OCI-LY1 (cell line): ENCODE data around the gene ST3GAL3.
A peak's percentile ranks its signal among the peaks of the same experiment; 100 is the strongest.

ENCODE experiments used
- H2AFZ ChIP-seq: fragments of 200-600 bp; sonication (generic), shearing (Covaris generic); 2 replicates; pipeline ENCODE4 v1.6.0; 2014; ENCODE audit warnings: antibody characterized with exemption, mild to moderate bottlenecking, low read length
- H3F3A ChIP-seq: fragments of 200-600 bp; sonication (generic), shearing (Covaris generic); 2 replicates; pipeline ENCODE4 v1.6.0; 2014; ENCODE audit warnings: mild to moderate bottlenecking, antibody characterized with exemption, low read length, moderate library complexity; ENCODE audit not compliant: insufficient read depth
- H3K27ac ChIP-seq: fragments of 200-600 bp; sonication (generic); 2 replicates; pipeline ENCODE4 v1.5.1; 2014; ENCODE audit warnings: low read length, mixed run types, mild to moderate bottlenecking, low read depth; ENCODE audit not compliant: poor library complexity, severe bottlenecking
- H3K27me3 ChIP-seq: fragments of 200-600 bp; sonication (generic); 2 replicates; pipeline ENCODE4 v1.6.0; 2014; ENCODE audit warnings: antibody characterized with exemption, mild to moderate bottlenecking, low read length, moderate library complexity; ENCODE audit not compliant: insufficient read depth
- H3K36me3 ChIP-seq: fragments of 200-600 bp; sonication (generic); 2 replicates; pipeline ENCODE4 v1.6.1; 2014; ENCODE audit warnings: mild to moderate bottlenecking, antibody characterized with exemption, low read length, moderate library complexity, mixed read lengths; ENCODE audit not compliant: insufficient read depth
- H3K4me1 ChIP-seq: fragments of 200-600 bp; sonication (generic); 2 replicates; pipeline ENCODE4 v1.5.1; 2014; ENCODE audit warnings: mild to moderate bottlenecking, low read length, moderate library complexity; ENCODE audit not compliant: insufficient read depth, severe bottlenecking
- H3K4me2 ChIP-seq: fragments of 200-600 bp; sonication (generic), shearing (Covaris generic); 2 replicates; pipeline ENCODE4 v1.6.1; 2014; ENCODE audit warnings: low read length
- H3K4me3 ChIP-seq: fragments of 200-600 bp; sonication (generic); 2 replicates; pipeline ENCODE4 v1.5.1; 2014; ENCODE audit warnings: low read length, low read depth, mild to moderate bottlenecking, mixed read lengths; ENCODE audit not compliant: poor library complexity, severe bottlenecking
- H3K79me2 ChIP-seq: fragments of 200-600 bp; shearing (Covaris generic); 2 replicates; pipeline ENCODE4 v1.6.1; 2016; ENCODE audit warnings: mixed run types, low read length, mixed read lengths; ENCODE audit not compliant: insufficient read depth
- H3K9ac ChIP-seq: fragments of 200-600 bp; sonication (generic), shearing (Covaris generic); 2 replicates; pipeline ENCODE4 v1.6.1; 2014; ENCODE audit warnings: mild to moderate bottlenecking, low read length, mixed read lengths
- H3K9me2 ChIP-seq: fragments of 200-600 bp; sonication (generic), shearing (Covaris generic); 2 replicates; pipeline ENCODE4 v1.6.1; 2014; ENCODE audit warnings: low read depth, mild to moderate bottlenecking, low read length, mixed read lengths
- H3K9me3 ChIP-seq: fragments of 200-600 bp; shearing (Covaris generic); 2 replicates; pipeline ENCODE4 v1.6.1; 2014; ENCODE audit warnings: low read length, mixed read lengths
- H4K20me1 ChIP-seq: fragments of 200-600 bp; sonication (generic), shearing (Covaris generic); 2 replicates; pipeline ENCODE4 v1.6.0; 2016; ENCODE audit warnings: mild to moderate bottlenecking, low read length; ENCODE audit not compliant: insufficient read depth
- CTCF ChIP-seq: fragments of 200-600 bp; sonication (generic), shearing (Covaris generic); IDR thresholded peaks from 2 replicates; pipeline ENCODE4 v1.5.1; 2017; ENCODE audit warnings: mild to moderate bottlenecking, antibody characterized with exemption, low read length, moderate library complexity, mixed read lengths
- EZH2 ChIP-seq: fragments of 200-600 bp; sonication (generic), shearing (Covaris generic); IDR thresholded peaks from 2 replicates; pipeline ENCODE4 v1.8.0; 2017; ENCODE audit warnings: borderline replicate concordance, mixed run types, mild to moderate bottlenecking, antibody characterized with exemption, low read length, moderate library complexity, mixed read lengths

ST3GAL3 gene

GRCh38 chr1:43978551-43979260 is 271.4 kb downstream of the ST3GAL3 start, which contains the start of gene B4GALT2:
Gene B4GALT2 (plus strand): TSS chr1:43979210. CDS start chr1:43981161, 1,951 bp downstream.
- H3F3A ChIP-seq: peaks cover 4% of the 10 kb centered on the region; the same call in 1 of the 2 replicates
- H3K4me3 ChIP-seq: peak within 1 kb of the TSS; percentile 56
- H2AFZ ChIP-seq: no peak within 1 kb of the TSS
- peak within 1 kb of the TSS; percentile 71 for H3K4me2 ChIP-seq
- 0 out of 2 replicates have a peak, but pooled peaks cover 8% of the 10 kb centered on the region for H3K27me3 ChIP-seq
- peaks cover 34% of the 10 kb centered on the region for H3K36me3 ChIP-seq
- H3K9me3 ChIP-seq: no peaks in the 10 kb centered on the region
- no peak within 1 kb of the TSS for H3K27ac ChIP-seq
- H3K9me2 ChIP-seq: no peaks in the 10 kb centered on the region
- H3K79me2 ChIP-seq: no peaks in the 10 kb centered on the region
- TF ChIP-seq EZH2: no peak
- TF ChIP-seq CTCF: no peak
- no peaks in the 10 kb centered on the region for H4K20me1 ChIP-seq
- peak within 1 kb of the TSS; percentile 60; the same call in 1 of the 2 replicates for H3K9ac ChIP-seq
- H3K4me1 ChIP-seq: peaks cover 40% of the 10 kb centered on the region

- Histone ChIP-seq H4K20me1 (no peaks in the 10 kb centered on the region), H3K4me3 (peak overlapping the region; percentile 56), H3K9me2 (no peaks in the 10 kb centered on the region), H3K27ac (no peak overlapping the region), H3K79me2 (no peaks in the 10 kb centered on the region), H3K9me3 (no peaks in the 10 kb centered on the region), H3K9ac (peak overlapping the region; percentile 37; the same call in 1 of the 2 replicates), H3F3A (peaks cover 4% of the 10 kb centered on the region; the same call in 1 of the 2 replicates), H3K27me3 (0 out of 2 replicates have a peak, but pooled peaks cover 8% of the 10 kb centered on the region), H3K4me2 (peak overlapping the region; percentile 52), H3K4me1 (peaks cover 35% of the 10 kb centered on the region), H2AFZ (no peak overlapping the region), H3K36me3 (peaks cover 31% of the 10 kb centered on the region)
- TF ChIP-seq EZH2 (no peak), CTCF (no peak)
Measured at GRCh38 chr1:43979261-43979527, 271.9 kb downstream of the ST3GAL3 start.

- peak overlapping the region; percentile 52 for H3K4me2 ChIP-seq
- TF ChIP-seq EZH2 (no peak), CTCF (no peak)
- H3K9me3 ChIP-seq: no peaks in the 10 kb centered on the region
- H3K4me3 ChIP-seq: peak overlapping the region; percentile 56
- no peak overlapping the region for H2AFZ ChIP-seq
- H3F3A ChIP-seq: peaks cover 4% of the 10 kb centered on the region; the same call in 1 of the 2 replicates
- H4K20me1 ChIP-seq: no peaks in the 10 kb centered on the region
- H3K9ac ChIP-seq: peak overlapping the region; percentile 37; the same call in 1 of the 2 replicates
- peaks cover 31% of the 10 kb centered on the region for H3K36me3 ChIP-seq
- H3K27me3 ChIP-seq: 0 out of 2 replicates have a peak, but pooled peaks cover 8% of the 10 kb centered on the region
- peaks cover 32% of the 10 kb centered on the region for H3K4me1 ChIP-seq
- no peak overlapping the region for H3K27ac ChIP-seq
- no peaks in the 10 kb centered on the region for H3K9me2 ChIP-seq
- no peaks in the 10 kb centered on the region for H3K79me2 ChIP-seq
Measured at GRCh38 chr1:43979528-43980254, 272.4 kb downstream of the ST3GAL3 start.
